Neural cell (in vitro differentiated cells): ENCODE measurements around the gene EOGT. TPM values are rescaled to one million over a fixed set of nuclear protein-coding genes. Genes with fewer than 3 reads are reported as not detected.

ENCODE experiments used
- H2AFZ ChIP-seq: fragments of 200-600, 300-800 bp; sonication (generic), shearing (Covaris generic); 2 replicates; pipeline ENCODE4 v1.6.0; 2014; ENCODE audit warnings: low read depth, mild to moderate bottlenecking, antibody characterized with exemption, low read length, moderate library complexity
- H3F3A ChIP-seq: fragments of 200-600 bp; shearing (Covaris generic); 2 replicates; pipeline ENCODE4 v1.6.1; 2016; ENCODE audit warnings: mild to moderate bottlenecking, moderate library complexity, mixed read lengths, antibody characterized with exemption, low read length; ENCODE audit not compliant: insufficient read depth, poor library complexity, severe bottlenecking
- H3K27ac ChIP-seq: fragments of 200-600, 300-800 bp; sonication (generic), shearing (Covaris generic); 2 replicates; pipeline ENCODE4 v1.5.1; 2014; ENCODE audit warnings: mild to moderate bottlenecking, low read length, moderate library complexity
- H3K27me3 ChIP-seq: fragments of 300-800, 200-600 bp; sonication (generic), shearing (Covaris generic); 2 replicates; pipeline ENCODE4 v1.6.0; 2014; ENCODE audit warnings: mild to moderate bottlenecking, low read depth, low read length, moderate library complexity; ENCODE audit not compliant: insufficient read depth
- H3K36me3 ChIP-seq: fragments of 300-800, 200-600 bp; sonication (generic), shearing (Covaris generic); 2 replicates; pipeline ENCODE4 v1.5.1; 2014; ENCODE audit warnings: mild to moderate bottlenecking, antibody characterized with exemption, low read length, moderate library complexity; ENCODE audit not compliant: insufficient read depth
- H3K4me2 ChIP-seq: fragments of 300-800, 200-600 bp; sonication (generic), shearing (Covaris generic); 2 replicates; pipeline ENCODE4 v1.6.0; 2014; ENCODE audit warnings: mild to moderate bottlenecking, low read length
- H3K4me3 ChIP-seq: fragments of 300-800, 200-600 bp; sonication (generic), shearing (Covaris generic); 2 replicates; pipeline ENCODE4 v1.5.1; 2014; ENCODE audit warnings: mild to moderate bottlenecking, low read length, moderate library complexity
- H3K79me2 ChIP-seq: fragments of 200-600 bp; shearing (Covaris generic); replicated peaks from 2 replicates; pipeline ENCODE4 v1.6.0; 2014; ENCODE audit warnings: mild to moderate bottlenecking, low read length, moderate library complexity; ENCODE audit not compliant: insufficient read depth
- H3K9ac ChIP-seq: fragments of 300-800, 200-600 bp; sonication (generic), shearing (Covaris generic); 2 replicates; pipeline ENCODE4 v1.6.1; 2016; ENCODE audit warnings: mild to moderate bottlenecking, low read length, mixed read lengths
- H3K9me2 ChIP-seq: fragments of 200-600 bp; shearing (Covaris generic); 2 replicates; pipeline ENCODE4 v1.6.1; 2016; ENCODE audit warnings: mild to moderate bottlenecking, low read length, mixed read lengths; ENCODE audit not compliant: insufficient read depth
- H3K9me3 ChIP-seq: fragments of 200-600, 300-800 bp; sonication (generic), shearing (Covaris generic); 2 replicates; pipeline ENCODE4 v1.6.1; 2016; ENCODE audit warnings: mild to moderate bottlenecking, mixed run types, low read length, moderate library complexity, mixed read lengths
- H4K20me1 ChIP-seq: fragments of 200-600 bp; shearing (Covaris generic); 2 replicates; pipeline ENCODE4 v1.6.1; 2016; ENCODE audit warnings: mild to moderate bottlenecking, mixed run types; ENCODE audit not compliant: insufficient read depth
- CTCF ChIP-seq: fragments of 450-650 bp; IDR thresholded peaks from 2 replicates; pipeline ENCODE4 v1.5.1; 2014; ENCODE audit warnings: antibody characterized with exemption, mild to moderate bottlenecking, moderate library complexity; ENCODE audit not compliant: poor library complexity, severe bottlenecking
- EP300 ChIP-seq: fragments of 450-650 bp; conservative IDR thresholded peaks from 2 replicates; pipeline ENCODE4 v1.6.1; 2014; ENCODE audit warnings: antibody characterized with exemption, mild to moderate bottlenecking, moderate library complexity; ENCODE audit not compliant: poor library complexity, severe bottlenecking
- EZH2 ChIP-seq: fragments of 200-600, 300-800 bp; shearing (Covaris generic), sonication (generic); IDR thresholded peaks from 2 replicates; pipeline ENCODE4 v1.6.1; 2014; ENCODE audit warnings: antibody characterized with exemption, low read length, borderline replicate concordance, mild to moderate bottlenecking; ENCODE audit not compliant: insufficient read depth, poor library complexity, severe bottlenecking
- MXI1 ChIP-seq: fragments of 450-650 bp; conservative IDR thresholded peaks from 2 replicates; pipeline ENCODE4 v1.6.1; 2014; ENCODE audit warnings: antibody characterized with exemption, mild to moderate bottlenecking; ENCODE audit not compliant: poor library complexity, severe bottlenecking
- POLR2AphosphoS5 ChIP-seq: IDR thresholded peaks from 2 replicates; pipeline ENCODE4 v1.6.1; 2012
- RAD21 ChIP-seq: fragments of 450-650 bp; conservative IDR thresholded peaks from 2 replicates; pipeline ENCODE4 v1.6.1; 2014; ENCODE audit warnings: antibody characterized with exemption, mild to moderate bottlenecking, moderate library complexity
- REST ChIP-seq: IDR thresholded peaks from 2 replicates; pipeline ENCODE4 v1.6.1; 2012; ENCODE audit warnings: borderline replicate concordance
- SMC3 ChIP-seq: fragments of 450-650 bp; conservative IDR thresholded peaks from 2 replicates; pipeline ENCODE4 v1.6.1; 2014; ENCODE audit warnings: antibody characterized with exemption, mild to moderate bottlenecking, moderate library complexity; ENCODE audit not compliant: poor library complexity
- TAF1 ChIP-seq: IDR thresholded peaks from 2 replicates; pipeline ENCODE4 v1.6.1; 2012; ENCODE audit warnings: low read depth
- polyA plus RNA-seq: library from polyadenylated mRNA; depleted of rRNA; stranded (reverse); fragments of >200 nt; gene quantifications from 2 replicates; pipeline ENCODE4 v1.2.3, GENCODE V29; 2014

The EOGT gene
- polyA plus RNA-seq, 1 donor from 2014 or later: 3.2 TPM

- H2AFZ ChIP-seq: no peak overlapping the region
- no peaks in the 10 kb centered on the region for H3K9me3 ChIP-seq
- H3K79me2 ChIP-seq: no peaks in the 10 kb centered on the region
- H3K9ac ChIP-seq: no peak overlapping the region
- H3K4me3 ChIP-seq: no peak overlapping the region
- TF ChIP-seq CTCF (no peak), MXI1 (no peak), EP300 (no peak), TAF1 (no peak), REST (no peak), POLR2AphosphoS5 (no peak), EZH2 (no peak), RAD21 (no peak), SMC3 (no peak)
- no peak overlapping the region for H3K27ac ChIP-seq
- H3K4me2 ChIP-seq: no peak overlapping the region
- no peaks in the 10 kb centered on the region for H4K20me1 ChIP-seq
- no peaks in the 10 kb centered on the region for H3K27me3 ChIP-seq
- H3K36me3 ChIP-seq: no peaks in the 10 kb centered on the region
- no peaks in the 10 kb centered on the region for H3F3A ChIP-seq
- H3K9me2 ChIP-seq: no peaks in the 10 kb centered on the region
Measured at GRCh38 chr3:68988740-68989139, 24.7 kb downstream of the EOGT start.

- Histone ChIP-seq H3K9ac (no peak overlapping the region), H3K27me3 (no peaks in the 10 kb centered on the region), H4K20me1 (no peaks in the 10 kb centered on the region), H3F3A (no peaks in the 10 kb centered on the region), H3K36me3 (no peaks in the 10 kb centered on the region), H3K4me2 (no peak overlapping the region), H3K79me2 (no peaks in the 10 kb centered on the region), H3K9me2 (no peaks in the 10 kb centered on the region), H3K9me3 (no peaks in the 10 kb centered on the region), H2AFZ (no peak overlapping the region), H3K27ac (no peak overlapping the region), H3K4me3 (no peak overlapping the region)
- TF ChIP-seq EP300 (no peak), CTCF (no peak), EZH2 (no peak), REST (no peak), RAD21 (no peak), TAF1 (no peak), MXI1 (no peak), SMC3 (no peak), POLR2AphosphoS5 (no peak)
Measured at GRCh38 chr3:68987322-68987721, 26.2 kb downstream of the EOGT start.
